ENCODE results near the gene HSF4.

HSF4 gene

DNA sequence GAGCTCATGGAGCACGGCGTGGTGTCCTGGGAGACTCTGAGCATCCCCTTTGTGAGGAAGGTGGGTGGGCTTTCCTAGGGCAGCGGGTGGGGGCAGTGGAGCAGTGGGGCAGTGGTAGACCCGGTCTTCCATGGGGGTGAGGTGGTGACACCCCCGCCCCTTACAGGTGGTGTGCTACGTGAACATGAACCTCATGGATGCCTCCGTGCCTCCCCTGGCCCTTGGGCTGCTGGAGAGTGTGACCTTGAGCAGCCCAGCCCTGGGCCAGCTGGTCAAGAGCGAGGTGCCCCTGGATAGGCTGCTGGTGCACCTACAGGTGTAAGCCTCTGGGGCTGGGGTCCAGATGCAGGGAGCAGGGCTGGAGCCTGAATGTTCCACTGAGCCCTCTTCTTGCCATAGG, 35.9 kb downstream of the HSF4 start:
- no peak for DNase-seq (ENCODE audit: low read depth, low spot score)

DNA sequence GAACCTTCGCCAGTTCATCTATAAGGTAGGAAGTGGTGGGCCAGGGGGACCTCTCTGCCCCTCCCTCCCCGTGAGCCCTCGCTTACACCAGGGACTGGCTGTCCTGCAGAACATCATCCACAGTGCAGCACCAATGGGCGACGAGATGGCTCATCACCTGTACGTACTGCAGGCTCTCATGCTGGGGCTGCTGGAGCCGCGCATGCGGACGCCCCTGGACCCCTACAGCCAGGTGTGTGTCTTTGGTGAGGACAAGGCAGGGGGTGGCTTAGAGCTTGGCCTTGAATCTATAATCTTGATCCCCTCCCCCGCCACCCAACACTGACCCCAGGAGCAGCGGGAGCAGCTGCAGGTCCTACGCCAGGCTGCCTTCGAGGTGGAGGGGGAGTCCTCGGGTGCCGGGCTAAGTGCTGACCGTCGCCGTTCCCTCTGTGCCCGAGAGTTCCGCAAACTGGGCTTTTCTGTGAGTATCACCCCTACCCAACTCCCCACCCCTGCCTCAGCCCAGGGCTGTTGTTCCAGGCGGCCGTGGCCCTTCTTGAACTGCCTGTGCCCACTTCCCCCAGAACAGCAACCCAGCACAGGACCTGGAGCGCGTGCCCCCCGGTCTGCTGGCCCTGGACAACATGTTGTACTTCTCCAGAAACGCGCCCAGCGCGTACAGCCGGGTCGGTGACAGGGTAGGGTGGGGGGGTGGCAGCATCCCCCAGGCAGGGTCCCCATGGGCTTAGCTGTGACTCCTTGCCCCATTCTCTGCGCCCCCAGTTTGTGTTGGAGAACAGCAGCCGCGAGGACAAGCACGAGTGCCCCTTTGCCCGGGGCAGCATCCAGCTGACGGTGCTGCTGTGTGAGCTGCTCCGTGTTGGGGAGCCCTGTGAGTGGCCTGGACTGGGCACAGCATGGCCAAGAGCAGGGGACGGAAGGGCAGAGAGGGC, 37.1 kb downstream of the HSF4 start:
- DNase-seq (ENCODE audit: low read depth, low spot score) = no peak

DNA sequence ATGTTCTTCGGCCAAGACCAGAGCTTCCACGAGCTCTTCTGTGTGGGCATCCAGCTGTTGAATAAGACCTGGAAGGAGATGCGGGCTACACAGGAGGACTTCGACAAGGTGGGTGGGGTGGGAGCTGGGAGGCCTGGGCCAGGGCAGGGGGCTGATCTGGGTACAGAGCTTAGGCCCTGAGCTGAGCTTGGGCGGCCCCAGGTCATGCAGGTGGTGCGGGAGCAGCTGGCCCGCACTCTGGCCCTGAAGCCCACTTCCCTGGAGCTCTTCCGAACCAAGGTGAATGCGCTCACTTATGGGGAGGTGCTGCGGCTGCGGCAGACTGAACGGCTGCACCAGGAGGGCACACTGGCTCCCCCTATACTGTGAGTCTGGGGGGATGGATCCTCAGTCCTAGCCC, 37.9 kb downstream of the HSF4 start:
- no peak for DNase-seq (ENCODE audit: low read depth, low spot score)

DNA sequence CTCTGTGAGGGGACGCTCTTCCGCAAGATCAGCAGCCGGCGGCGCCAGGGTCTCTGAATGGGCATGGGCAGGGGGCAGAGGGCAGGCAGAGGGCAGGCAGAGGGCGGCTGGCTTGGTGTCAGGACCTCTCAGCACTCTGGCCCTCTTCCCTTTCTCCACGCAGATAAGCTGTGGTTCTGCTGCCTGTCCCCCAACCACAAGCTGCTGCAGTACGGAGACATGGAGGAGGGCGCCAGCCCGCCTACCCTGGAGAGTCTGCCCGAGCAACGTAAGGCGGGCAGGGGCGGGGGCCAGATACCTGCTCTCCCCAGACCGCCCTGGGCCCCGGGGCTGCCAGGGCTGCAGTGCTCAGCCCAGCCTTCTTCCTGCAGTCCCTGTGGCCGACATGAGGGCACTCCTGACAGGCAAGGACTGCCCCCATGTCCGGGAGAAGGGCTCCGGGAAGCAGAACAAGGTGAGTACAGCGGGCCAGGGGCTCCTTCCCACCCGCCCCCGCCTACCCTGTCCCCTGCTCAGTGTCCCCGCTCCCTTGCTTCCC, 38.5 kb downstream of the HSF4 start:
- DNase-seq (ENCODE audit: low read depth, low spot score) = no peak

DNA sequence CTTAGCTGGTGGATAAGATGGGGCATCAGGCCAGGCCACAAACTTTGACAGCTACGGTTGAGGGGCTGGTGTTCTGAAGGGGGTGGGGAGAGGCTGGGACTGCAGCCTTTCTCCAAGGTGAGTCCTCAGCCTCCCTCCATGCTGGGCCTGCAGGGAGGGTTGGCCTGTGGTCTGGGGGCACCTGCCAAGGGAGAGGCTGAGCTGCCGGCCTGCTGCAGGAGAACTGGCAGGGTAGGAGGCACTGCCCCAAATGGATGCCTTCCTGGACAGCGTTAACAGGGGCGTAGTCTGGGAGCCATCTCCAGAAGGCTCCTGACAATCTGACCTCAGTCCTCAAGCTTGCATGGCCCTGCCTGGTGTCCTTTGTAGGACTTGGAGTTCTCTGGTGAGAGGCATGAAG, 39.5 kb downstream of the HSF4 start:
- DNase-seq (ENCODE audit: low read depth, low spot score) = no peak

DNA sequence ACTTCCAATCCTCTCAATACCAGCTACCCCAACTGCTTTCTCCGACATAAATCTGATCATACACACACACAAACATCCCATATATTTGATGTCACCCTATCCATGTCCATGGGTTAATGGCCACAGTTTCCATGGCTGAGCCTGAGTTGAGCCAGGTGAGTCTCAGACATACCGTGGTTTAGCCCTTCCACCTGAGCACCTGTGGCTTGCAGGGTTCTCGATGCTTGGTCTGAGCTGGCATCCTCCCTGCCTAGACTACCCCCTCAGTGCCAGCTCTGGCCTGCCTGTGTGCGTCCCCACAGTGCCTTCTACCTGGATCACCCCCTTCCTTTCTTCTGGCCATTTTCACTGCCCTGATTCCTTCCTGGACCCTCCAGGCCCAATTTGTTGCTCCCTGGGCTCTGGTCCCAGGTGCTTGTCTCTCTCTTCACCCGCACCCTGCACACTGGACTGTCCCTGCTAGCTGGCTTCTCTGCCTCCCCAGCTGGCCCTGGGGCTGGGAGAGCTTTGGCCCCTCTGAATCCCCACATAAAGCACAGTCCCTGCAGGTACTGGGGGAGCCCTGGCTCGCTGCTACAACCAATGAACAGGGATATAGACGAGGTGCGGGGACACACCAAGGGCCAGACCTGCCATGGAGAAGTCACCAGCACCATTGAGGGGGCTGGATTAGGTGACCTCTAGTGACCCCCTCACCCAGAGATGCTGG, 41.7 kb downstream of the HSF4 start:
- no peak for DNase-seq (ENCODE audit: low read depth, low spot score)

DNA sequence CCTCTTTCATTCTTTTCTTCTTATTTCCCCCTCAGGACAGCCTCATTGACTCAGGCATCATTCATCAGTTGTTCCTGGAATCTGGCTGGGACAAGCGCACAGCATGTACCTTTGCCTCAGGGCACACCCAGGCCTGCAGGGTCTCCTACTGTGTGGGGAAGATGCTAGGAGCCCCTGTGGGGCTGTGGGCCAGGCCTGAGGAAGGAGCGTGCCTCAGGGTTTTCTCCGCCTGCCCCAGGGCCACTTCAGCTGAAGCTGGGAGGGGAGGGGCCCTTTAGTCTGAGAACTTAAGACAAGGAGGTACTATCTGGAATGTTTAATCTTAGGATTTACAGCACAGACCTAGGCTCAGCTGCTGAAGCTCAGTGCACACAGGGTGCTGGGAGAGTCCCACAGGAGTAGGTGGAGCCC, 42.3 kb downstream of the HSF4 start:
- DNase-seq (ENCODE audit: low read depth, low spot score) = no peak

DNA sequence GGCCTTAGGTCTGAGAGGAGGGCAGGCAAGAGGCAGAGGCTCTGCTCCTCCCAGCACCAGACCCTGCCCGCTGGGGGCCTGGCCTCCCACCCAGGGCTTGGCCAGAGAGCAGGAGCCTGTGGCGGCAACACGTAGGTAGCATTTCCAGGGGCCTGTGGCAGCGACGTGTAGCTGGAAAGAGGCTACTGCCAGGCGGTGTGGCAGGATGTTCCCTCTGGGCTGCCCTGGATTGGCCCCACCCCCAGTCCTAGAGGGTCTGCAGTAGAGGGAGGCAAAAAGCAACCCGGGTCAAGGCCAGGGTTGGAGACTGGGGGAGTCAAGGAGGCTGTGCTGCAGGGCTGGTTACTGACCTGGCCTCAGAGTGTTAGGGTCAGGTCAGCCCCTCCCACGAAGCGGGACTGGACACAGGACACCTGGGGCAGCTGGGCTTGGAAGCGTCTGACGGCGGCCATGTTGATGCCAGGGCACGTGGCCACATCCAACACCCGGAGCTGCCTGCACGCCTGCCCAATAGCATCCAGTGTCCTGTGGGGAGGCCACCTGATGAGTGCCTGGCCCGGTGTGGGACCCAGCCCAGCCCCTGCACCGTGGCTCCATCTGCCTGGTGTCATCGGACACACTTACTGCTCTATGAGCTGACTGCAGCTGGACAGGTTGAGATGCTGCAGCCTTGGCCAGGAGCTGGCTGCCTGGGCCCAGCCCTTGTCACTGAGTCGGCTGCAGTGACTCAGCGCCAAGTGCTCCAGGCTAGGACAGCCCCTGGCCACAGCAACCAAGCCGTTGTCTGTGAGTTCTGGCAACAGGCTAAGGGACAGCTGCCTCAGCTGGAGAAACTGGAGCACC, 42.9 kb downstream of the HSF4 start:
- DNase-seq (ENCODE audit: low read depth, low spot score) = no peak

DNA sequence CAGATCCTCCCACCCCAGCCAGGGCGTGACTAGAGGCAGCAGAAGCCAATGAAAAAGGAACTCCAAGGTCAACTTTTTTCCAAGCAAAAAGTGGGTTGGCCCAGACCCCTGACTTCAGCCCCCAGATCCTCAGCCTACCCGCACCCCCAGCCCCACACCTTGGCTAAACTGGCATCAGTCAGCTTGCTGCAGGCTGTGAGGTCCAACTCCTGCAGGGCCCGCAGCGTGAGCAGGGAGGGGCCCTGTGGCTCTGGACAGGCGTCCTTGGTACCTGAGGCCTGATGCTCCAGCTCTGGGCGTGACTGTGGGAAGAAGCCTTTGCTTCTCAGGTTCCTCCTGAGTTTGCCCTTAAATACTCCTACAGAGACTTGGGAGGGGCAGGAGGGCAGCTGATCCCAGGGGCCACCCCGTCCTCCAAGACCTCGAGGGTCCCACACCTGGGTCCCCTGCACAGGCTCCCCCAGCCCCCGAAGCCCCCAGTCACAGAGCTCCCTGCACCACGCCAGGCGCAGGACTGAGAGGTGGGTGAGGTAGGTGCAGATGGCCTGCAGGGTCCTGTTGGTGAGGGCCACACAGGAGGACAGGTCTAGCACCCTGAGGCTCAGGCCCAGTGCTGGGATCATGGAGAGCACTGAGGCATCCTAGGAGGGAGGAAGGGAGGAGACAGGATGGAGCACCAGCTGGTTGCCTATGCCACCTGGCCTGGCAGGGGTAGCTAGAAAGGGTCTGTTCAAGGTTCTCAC, 43.8 kb downstream of the HSF4 start:
- DNase-seq (ENCODE audit: low read depth, low spot score) = no peak

DNA sequence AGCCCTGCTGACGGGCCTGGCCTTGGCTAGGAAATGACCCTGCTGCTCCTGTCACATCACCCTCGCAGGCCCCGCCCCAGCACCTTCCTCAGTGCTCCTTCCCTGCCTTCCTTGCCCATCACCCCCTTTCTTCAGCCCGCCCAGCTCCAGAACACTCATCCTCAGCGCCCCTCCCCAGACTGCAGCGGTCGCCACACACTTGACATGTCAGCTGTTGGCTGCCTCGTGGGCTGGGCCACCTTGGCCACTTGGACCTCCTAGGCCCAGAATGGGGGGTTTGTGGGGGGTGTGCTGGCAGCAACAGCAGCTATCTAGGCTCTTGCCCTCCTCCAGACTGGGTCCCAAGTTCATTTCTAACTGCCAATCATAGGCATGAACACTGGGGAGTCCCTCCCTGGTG, 45.0 kb downstream of the HSF4 start:
- DNase-seq (ENCODE audit: low read depth, low spot score) = no peak

DNA sequence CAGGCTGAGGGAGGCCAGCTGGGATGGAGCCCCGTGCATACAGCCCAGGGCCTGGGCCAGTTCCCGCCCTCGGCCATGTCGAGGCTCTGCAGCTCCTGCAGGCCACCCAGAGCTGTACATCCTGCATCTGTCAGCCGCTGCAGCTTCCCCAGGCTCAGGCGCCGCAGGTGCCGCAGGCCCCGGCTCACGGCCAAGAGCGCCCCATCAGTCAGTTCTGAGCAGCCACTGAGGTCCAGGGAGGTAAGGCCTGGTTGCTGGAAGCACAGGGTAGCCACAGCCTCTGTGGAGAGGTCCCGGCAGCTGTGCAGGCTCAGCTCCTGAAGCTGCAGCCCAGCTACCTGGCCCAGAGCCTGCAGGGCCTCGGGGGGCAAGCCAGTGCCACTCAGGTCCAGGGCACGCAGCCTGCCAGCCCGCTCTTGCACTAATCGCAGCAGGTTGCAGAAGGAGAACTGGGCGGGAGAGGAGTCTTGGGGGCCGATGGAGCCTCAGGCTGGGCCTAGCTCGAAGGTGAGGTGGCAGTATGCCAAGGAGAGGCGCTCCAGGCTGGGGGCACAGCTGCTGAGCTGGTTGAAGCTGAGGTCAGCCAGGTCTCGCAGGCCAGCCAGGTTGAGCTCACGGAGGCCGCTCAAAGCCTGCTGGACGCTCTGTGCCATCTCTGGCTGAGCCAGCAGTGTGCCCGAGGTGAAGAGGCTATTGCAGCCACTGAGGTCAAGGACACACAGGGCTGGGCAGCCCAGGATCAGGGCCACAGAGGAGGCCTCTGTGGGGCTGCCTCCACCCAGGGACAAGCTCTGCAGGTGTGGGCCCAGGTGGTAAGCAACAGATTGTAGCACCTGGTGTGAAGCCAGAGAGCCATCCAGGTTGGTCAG, 45.8 kb downstream of the HSF4 start:
- no peak for DNase-seq (ENCODE audit: low read depth, low spot score)

DNA sequence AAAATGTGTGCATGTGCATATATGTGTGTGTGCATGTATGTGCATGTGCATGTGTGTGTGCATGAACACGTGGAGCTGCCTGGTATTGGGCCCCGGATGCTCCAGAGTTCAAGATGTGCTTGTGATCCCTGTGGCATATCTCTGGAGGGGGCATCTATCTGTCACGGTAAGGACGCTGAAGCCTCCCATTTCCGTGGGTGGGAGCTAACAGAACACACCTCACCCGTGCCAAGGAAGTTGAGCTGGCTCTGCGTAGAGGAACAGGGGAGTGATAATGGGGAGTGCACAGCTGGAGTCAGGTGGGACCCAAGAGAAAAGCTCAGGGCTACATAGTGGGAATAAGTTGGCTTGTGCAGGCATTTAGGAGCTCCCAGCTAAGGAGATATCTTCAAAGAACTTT, 47.1 kb downstream of the HSF4 start:
- DNase-seq (ENCODE audit: low read depth, low spot score) = no peak

DNA sequence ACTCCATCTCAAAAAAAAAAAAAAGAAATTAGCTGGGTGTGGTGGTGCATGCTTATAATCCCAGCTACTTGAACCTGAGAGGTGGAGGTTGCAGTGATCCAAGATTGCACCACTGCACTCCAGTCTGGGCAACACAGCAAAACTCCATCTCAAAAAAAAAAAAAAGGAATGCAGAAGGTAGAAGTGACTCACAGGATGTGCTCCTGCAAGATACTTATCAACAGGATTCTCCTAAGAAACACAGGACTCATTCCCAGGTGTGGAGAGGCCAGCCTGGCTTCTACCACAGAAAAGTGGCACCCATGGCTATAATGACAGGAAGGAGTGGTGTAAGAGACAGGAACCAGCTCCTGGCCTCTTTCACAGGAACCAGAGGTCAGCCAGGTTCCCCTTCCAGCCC, 48.2 kb downstream of the HSF4 start:
- DNase-seq (ENCODE audit: low read depth, low spot score) = no peak

DNA sequence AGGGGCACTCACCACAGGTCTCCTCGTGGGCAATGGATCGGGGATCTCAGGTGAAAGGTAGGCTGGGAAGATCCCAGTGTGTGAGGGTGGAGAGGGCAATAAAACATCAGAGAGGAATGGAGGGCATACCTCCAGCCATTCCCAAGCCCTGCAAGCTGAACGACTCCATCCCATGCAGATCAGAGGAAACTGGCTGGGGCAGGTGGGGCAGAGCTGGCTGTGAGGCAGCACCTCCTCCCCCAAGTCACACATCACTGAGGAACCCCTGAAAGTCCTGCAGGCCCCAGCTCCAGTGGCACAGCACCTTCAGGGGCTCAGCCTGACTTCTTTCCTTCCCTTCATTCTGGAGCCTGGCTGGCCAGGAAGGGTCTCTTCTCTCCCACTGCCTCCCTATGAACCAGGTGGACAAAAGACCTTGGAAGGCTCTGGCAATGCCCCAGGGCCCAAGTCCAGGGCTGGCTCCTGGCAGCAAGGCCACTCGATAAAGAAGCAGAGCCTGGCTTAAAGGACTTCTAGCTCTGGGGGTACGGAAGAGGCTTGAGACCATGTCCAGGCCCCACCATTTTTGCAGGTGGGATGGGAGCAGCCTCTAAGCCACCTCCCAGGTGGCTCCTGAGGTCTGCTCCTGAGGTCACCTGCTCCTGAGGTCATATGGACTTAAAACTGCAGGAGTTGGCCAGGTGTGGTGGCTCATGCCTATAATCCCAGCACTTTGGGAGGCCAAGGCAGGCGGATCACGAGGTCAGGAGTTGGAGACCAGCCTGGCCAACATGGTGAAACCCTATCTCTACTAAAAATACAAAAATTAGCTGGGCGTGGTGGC, 48.9 kb downstream of the HSF4 start:
- DNase-seq (ENCODE audit: low read depth, low spot score) = no peak

DNA sequence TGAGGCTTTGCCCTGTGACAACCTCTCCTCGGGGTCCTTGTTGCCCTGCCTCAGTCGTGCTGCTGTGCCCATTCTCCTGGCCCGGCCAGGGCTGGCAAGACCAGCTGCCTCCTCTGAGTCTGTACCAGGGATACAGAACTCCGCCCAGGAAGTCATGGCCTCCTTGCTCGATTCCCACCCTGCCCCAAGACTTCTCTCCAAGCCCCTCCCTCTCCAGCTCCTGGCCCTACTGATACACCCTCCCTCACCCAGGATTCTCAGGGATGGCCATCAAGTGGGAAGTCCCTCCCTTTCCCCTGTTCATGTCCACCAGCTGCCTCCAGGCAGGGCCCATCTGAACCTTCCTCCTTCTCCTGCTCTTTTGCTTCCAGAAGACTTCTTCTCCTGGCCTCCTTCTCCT, 51.2 kb downstream of the HSF4 start:
- DNase-seq (ENCODE audit: low read depth, low spot score) = no peak

DNA sequence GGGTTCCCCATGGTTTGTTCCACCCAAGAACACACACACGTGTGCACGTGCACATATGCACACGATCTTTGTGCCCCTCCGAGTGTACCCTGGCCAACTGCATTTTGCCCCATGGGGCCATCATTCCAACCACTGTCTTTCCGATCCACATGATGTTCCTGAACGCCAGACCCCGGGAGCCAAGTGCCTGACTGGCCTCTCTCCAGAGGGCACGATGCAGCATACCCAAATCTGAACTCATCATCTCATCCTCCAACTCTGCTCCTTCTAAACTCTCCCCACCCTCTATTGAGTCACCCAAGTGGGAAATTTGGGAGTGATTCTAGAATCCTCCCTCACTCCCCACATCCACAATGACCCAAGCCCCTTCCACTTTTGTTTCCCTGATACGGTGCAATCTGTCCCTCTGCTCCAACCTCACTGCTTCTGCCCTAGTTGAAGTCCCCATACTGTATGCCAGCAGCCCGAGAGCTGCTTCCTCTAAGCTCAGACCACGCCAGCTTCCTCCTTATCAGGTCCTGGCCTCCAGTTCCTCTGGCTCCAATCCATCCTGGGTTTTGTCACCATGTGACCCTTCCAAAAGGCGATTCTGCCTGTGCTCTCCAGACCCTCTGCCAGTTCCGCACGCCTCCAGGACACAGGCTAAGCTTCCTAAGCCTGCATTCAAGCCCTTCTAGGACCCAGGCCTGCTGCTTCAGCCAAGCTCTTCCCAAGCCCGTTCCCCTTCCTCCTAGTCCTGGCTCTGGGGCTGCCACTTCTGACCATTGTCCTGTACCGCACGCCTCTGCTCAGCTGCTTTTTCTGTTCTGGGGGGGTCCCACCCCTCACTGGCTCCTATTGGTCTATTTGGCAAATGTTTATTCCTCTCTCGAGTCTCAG, 52.3 kb downstream of the HSF4 start:
- DNase-seq (ENCODE audit: low read depth, low spot score) = no peak
